Measurements from ENCODE around the gene ZMYND19.

ZMYND19 gene

GRCh38 chr9:137610944-137611343 lies 20.6 kb upstream of the ZMYND19 start:
- no peaks in the 10 kb centered on the region for H3K36me3 ChIP-seq (ENCODE audit: control insufficient read depth, insufficient read depth, low read length)
- H3K4me3 ChIP-seq (ENCODE audit: low read depth, low read length) = no peak overlapping the region
- H3K4me2 ChIP-seq (ENCODE audit: low read length) = no peak overlapping the region
- TF ChIP-seq, protein P1, sequence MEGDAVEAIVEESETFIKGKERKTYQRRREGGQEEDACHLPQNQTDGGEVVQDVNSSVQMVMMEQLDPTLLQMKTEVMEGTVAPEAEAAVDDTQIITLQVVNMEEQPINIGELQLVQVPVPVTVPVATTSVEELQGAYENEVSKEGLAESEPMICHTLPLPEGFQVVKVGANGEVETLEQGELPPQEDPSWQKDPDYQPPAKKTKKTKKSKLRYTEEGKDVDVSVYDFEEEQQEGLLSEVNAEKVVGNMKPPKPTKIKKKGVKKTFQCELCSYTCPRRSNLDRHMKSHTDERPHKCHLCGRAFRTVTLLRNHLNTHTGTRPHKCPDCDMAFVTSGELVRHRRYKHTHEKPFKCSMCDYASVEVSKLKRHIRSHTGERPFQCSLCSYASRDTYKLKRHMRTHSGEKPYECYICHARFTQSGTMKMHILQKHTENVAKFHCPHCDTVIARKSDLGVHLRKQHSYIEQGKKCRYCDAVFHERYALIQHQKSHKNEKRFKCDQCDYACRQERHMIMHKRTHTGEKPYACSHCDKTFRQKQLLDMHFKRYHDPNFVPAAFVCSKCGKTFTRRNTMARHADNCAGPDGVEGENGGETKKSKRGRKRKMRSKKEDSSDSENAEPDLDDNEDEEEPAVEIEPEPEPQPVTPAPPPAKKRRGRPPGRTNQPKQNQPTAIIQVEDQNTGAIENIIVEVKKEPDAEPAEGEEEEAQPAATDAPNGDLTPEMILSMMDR (IDR thresholded peaks at IDR 0.05) = no peak
- peaks cover 7% of the 10 kb centered on the region for H3K79me2 ChIP-seq
- no peaks in the 10 kb centered on the region for H3K27me3 ChIP-seq (ENCODE audit: control insufficient read depth, insufficient read depth, low read length)
- no peaks in the 10 kb centered on the region for H3K9me3 ChIP-seq (ENCODE audit: control insufficient read depth, low read length)
- no peak overlapping the region for H3K9ac ChIP-seq
- H2AFZ ChIP-seq = no peak overlapping the region
- peaks cover 17% of the 10 kb centered on the region for H3K4me1 ChIP-seq
- H3K27ac ChIP-seq = no peak overlapping the region

- Histone ChIP-seq H3K4me1 (peaks cover 12% of the 10 kb centered on the region), H3K36me3 (ENCODE audit: control insufficient read depth, insufficient read depth, low read length) (no peaks in the 10 kb centered on the region), H3K9ac (no peak overlapping the region), H3K9me3 (ENCODE audit: control insufficient read depth, low read length) (no peaks in the 10 kb centered on the region), H2AFZ (no peak overlapping the region), H3K27me3 (ENCODE audit: control insufficient read depth, insufficient read depth, low read length) (no peaks in the 10 kb centered on the region), H3K27ac (no peak overlapping the region), H3K4me2 (ENCODE audit: low read length) (peak overlapping the region; percentile 71), H3K79me2 (peaks cover 7% of the 10 kb centered on the region), H3K4me3 (ENCODE audit: low read depth, low read length) (peak overlapping the region; percentile 52)
- TF ChIP-seq, protein P1 (IDR thresholded peaks at IDR 0.05) = no peak
These were observed 17.0 kb upstream of the ZMYND19 start for GRCh38 chr9:137607141-137607857.

DNA sequence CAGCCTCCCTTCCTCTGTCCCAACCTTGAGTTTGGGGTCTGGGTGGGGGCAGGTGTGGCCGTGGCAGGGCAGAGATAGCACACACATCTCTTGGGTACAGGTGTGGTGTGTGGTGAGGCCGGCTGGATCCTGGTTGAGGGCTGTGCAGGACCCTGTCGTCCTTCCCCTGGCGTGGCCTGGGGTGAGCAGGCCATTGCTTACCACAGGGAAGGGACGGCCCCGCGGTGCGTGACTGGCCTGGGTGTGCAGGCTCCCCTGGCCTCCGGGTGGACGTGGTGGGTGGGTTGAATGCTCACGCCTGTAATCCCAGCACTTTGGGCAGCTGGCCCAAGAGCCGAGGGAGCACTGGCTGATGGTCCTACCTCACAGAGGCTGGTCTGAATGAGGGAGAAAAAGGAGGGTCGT lies 16.4 kb upstream of the ZMYND19 start:
- peak overlapping the region; percentile 71 for H3K4me2 ChIP-seq (ENCODE audit: low read length)
- H2AFZ ChIP-seq = no peak overlapping the region
- peaks cover 9% of the 10 kb centered on the region for H3K4me1 ChIP-seq
- H3K9me3 ChIP-seq (ENCODE audit: control insufficient read depth, low read length) = no peaks in the 10 kb centered on the region
- H3K9ac ChIP-seq = no peak overlapping the region
- TF ChIP-seq, protein P1 (IDR thresholded peaks at IDR 0.05) = no peak
- H3K36me3 ChIP-seq (ENCODE audit: control insufficient read depth, insufficient read depth, low read length) = no peaks in the 10 kb centered on the region
- peak overlapping the region; percentile 52 for H3K4me3 ChIP-seq (ENCODE audit: low read depth, low read length)
- peaks cover 7% of the 10 kb centered on the region for H3K79me2 ChIP-seq
- peak overlapping the region; percentile 22 for H3K27ac ChIP-seq
- H3K27me3 ChIP-seq (ENCODE audit: control insufficient read depth, insufficient read depth, low read length) = no peaks in the 10 kb centered on the region

GRCh38 chr9:137606005-137606621 lies 15.8 kb upstream of the ZMYND19 start:
- no peaks in the 10 kb centered on the region for H3K27me3 ChIP-seq (ENCODE audit: control insufficient read depth, insufficient read depth, low read length)
- peaks cover 4% of the 10 kb centered on the region for H3K79me2 ChIP-seq
- no peak overlapping the region for H3K9ac ChIP-seq
- peak overlapping the region; percentile 22 for H3K27ac ChIP-seq
- peak overlapping the region; percentile 52 for H3K4me3 ChIP-seq (ENCODE audit: low read depth, low read length)
- TF ChIP-seq, protein P1 (IDR thresholded peaks at IDR 0.05) = no peak
- H3K9me3 ChIP-seq (ENCODE audit: control insufficient read depth, low read length) = no peaks in the 10 kb centered on the region
- H3K36me3 ChIP-seq (ENCODE audit: control insufficient read depth, insufficient read depth, low read length) = no peaks in the 10 kb centered on the region
- peaks cover 9% of the 10 kb centered on the region for H3K4me1 ChIP-seq
- H3K4me2 ChIP-seq (ENCODE audit: low read length) = peak overlapping the region; percentile 71
- peak overlapping the region; percentile 68 for H2AFZ ChIP-seq
